IMR-90 (cell line): ENCODE measurements around the gene SLC39A11. TPM values are rescaled to one million over a fixed set of nuclear protein-coding genes. Genes with fewer than 3 reads are reported as not detected.

Experiments
- ATAC-seq: fragments of 200-7000 bp; cut with Tn5 transposase; 2 replicates; pipeline ENCODE4 v1.9.1; 2020; ENCODE audit warnings: low read depth, mild to moderate bottlenecking, moderate library complexity
- BruUV-seq: library from RNA; stranded (reverse); fragments of 400-500 nt; replicated peaks from 2 replicates; lab custom pipeline; 2021; lab: Mats Ljungman, UMichigan
- CTCF ChIA-PET: fragments of 300-600 bp; formaldehyde crosslinking; extraction: SDS; loops from one replicate; lab custom pipeline; 2021; ENCODE audit warnings: antibody characterized with exemption; lab: Yijun Ruan, JAX
- POLR2A ChIA-PET: fragments of 300-600 bp; sonication (Branson Sonifier 250); formaldehyde crosslinking; loops from one replicate; lab custom pipeline; 2022; ENCODE audit warnings: antibody characterized with exemption; ENCODE audit not compliant: unreplicated experiment; lab: Charles Lee
- DNase-seq: peaks from one replicate; pipeline ENCODE4 v3.0.0; 2013
- H2AFZ ChIP-seq: replicated peaks from 2 replicates; pipeline ENCODE3; 2013; ENCODE audit warnings: low read length, mild to moderate bottlenecking; ENCODE audit not compliant: poor library complexity
- H2AK5ac ChIP-seq: 2 replicates; pipeline ENCODE4 v1.6.1; 2013; ENCODE audit warnings: low read depth, low read length, inconsistent platforms
- H2AK9ac ChIP-seq: replicated peaks from 2 replicates; pipeline ENCODE3; 2013; ENCODE audit warnings: mild to moderate bottlenecking, low read depth, low read length, moderate library complexity; ENCODE audit not compliant: poor library complexity
- H2BK120ac ChIP-seq: 2 replicates; pipeline ENCODE4 v1.6.1; 2013; ENCODE audit warnings: low read depth, low read length, inconsistent platforms
- H2BK15ac ChIP-seq: 3 replicates; pipeline ENCODE4 v1.6.1; 2013; ENCODE audit warnings: low read depth, low read length, inconsistent platforms
- H2BK20ac ChIP-seq: 2 replicates; pipeline ENCODE4 v1.6.1; 2013; ENCODE audit warnings: low read depth, mild to moderate bottlenecking, inconsistent platforms, low read length, moderate library complexity
- H2BK5ac ChIP-seq: 2 replicates; pipeline ENCODE4 v1.6.1; 2013; ENCODE audit warnings: mild to moderate bottlenecking, low read depth, low read length, inconsistent platforms; ENCODE audit not compliant: poor library complexity, severe bottlenecking
- H3K14ac ChIP-seq: replicated peaks from 2 replicates; pipeline ENCODE4 v1.6.1; 2013; ENCODE audit warnings: low read depth, low read length, inconsistent platforms
- H3K18ac ChIP-seq: 2 replicates; pipeline ENCODE4 v1.6.1; 2013; ENCODE audit warnings: low read depth, low read length, control low read depth
- H3K23ac ChIP-seq: 2 replicates; pipeline ENCODE4 v1.6.1; 2013; ENCODE audit warnings: low read depth, low read length, inconsistent platforms
- H3K27ac ChIP-seq: 2 replicates; pipeline ENCODE4 v1.5.1; 2013; ENCODE audit warnings: mild to moderate bottlenecking, control low read depth, low read length; ENCODE audit not compliant: insufficient read depth
- H3K27me3 ChIP-seq: 2 replicates; pipeline ENCODE4 v1.6.1; 2013; ENCODE audit warnings: low read length; ENCODE audit not compliant: control insufficient read depth, insufficient read depth
- H3K36me3 ChIP-seq: 2 replicates; pipeline ENCODE4 v1.6.1; 2013; ENCODE audit warnings: low read length, mixed read lengths; ENCODE audit not compliant: control insufficient read depth, insufficient read depth
- H3K4ac ChIP-seq: 2 replicates; pipeline ENCODE4 v1.6.1; 2013; ENCODE audit warnings: low read depth, low read length, inconsistent platforms
- H3K4me1 ChIP-seq: 2 replicates; pipeline ENCODE4 v1.6.1; 2013; ENCODE audit warnings: low read length, mixed read lengths; ENCODE audit not compliant: control insufficient read depth, insufficient read depth
- H3K4me2 ChIP-seq: 2 replicates; pipeline ENCODE4 v1.6.1; 2013; ENCODE audit warnings: low read depth, mild to moderate bottlenecking, control low read depth, low read length, moderate library complexity
- H3K4me3 ChIP-seq: 2 replicates; pipeline ENCODE4 v1.5.1; 2013; ENCODE audit warnings: low read depth, mild to moderate bottlenecking, control low read depth, low read length, moderate library complexity; ENCODE audit not compliant: insufficient read depth
- H3K56ac ChIP-seq: 2 replicates; pipeline ENCODE4 v1.6.1; 2013; ENCODE audit warnings: low read length, inconsistent platforms; ENCODE audit not compliant: insufficient read depth; ENCODE audit errors: extremely low read depth
- H3K79me1 ChIP-seq, 2 experiments: 2 replicates each; pipeline ENCODE4 v1.6.1; 2013; ENCODE audit warnings: low read length in 2 of 2, inconsistent platforms in 1 of 2, low read depth in 1 of 2
- H3K9ac ChIP-seq: 2 replicates; pipeline ENCODE4 v1.6.1; 2013; ENCODE audit warnings: low read depth, low read length, control low read depth
- H3K9me1 ChIP-seq: 2 replicates; pipeline ENCODE4 v1.6.1; 2013; ENCODE audit warnings: low read length, inconsistent platforms; ENCODE audit not compliant: insufficient read depth
- H3K9me3 ChIP-seq: 2 replicates; pipeline ENCODE4 v1.6.1; 2013; ENCODE audit warnings: low read length; ENCODE audit not compliant: control insufficient read depth, insufficient read depth
- H4K20me1 ChIP-seq: 2 replicates; pipeline ENCODE4 v1.6.1; 2013; ENCODE audit warnings: low read length, inconsistent platforms; ENCODE audit not compliant: insufficient read depth
- H4K5ac ChIP-seq: 2 replicates; pipeline ENCODE4 v1.6.1; 2013; ENCODE audit warnings: mild to moderate bottlenecking, low read depth, low read length, control low read depth
- H4K8ac ChIP-seq, 2 experiments: 2 replicates each; pipeline ENCODE4 v1.6.1; 2013; ENCODE audit warnings: low read depth in 2 of 2, low read length in 2 of 2, control low read depth in 1 of 2, inconsistent platforms in 1 of 2
- H4K91ac ChIP-seq: 2 replicates; pipeline ENCODE4 v1.6.1; 2013; ENCODE audit warnings: low read depth, low read length, inconsistent platforms; ENCODE audit not compliant: insufficient read depth
- FOS ChIP-seq: fragments of 150-350 bp; IDR thresholded peaks from 2 replicates; pipeline ENCODE4 v1.6.1; 2016; ENCODE audit warnings: low read depth, low read length
- MXI1 ChIP-seq: IDR thresholded peaks from 2 replicates; pipeline ENCODE4 v1.6.1; 2012; ENCODE audit warnings: low read depth, mild to moderate bottlenecking, low read length, moderate library complexity, borderline replicate concordance
- NFE2L2 ChIP-seq: fragments of 150-350 bp; IDR thresholded peaks from 2 replicates; pipeline ENCODE4 v1.6.1; 2016; ENCODE audit warnings: low read depth, mild to moderate bottlenecking, low read length
- POLR2A ChIP-seq: IDR thresholded peaks from 2 replicates; pipeline ENCODE4 v1.6.1; 2012; ENCODE audit warnings: mild to moderate bottlenecking, low read depth, low read length
- WGBS, 2 experiments: methylation state at CpG; one replicate each; pipeline versions ENCODE4 v1.1.5 to v1.1.7; 2013; ENCODE audit warnings: missing lambda C conversion rate in 2 of 2; ENCODE audit not compliant: insufficient read length in 1 of 2; ENCODE audit errors: extremely low coverage in 2 of 2; 5-methylcytosine and 5-hydroxymethylcytosine counted together
- dilution Hi-C: fragments of 300-500 bp; cut with HindIII; formaldehyde crosslinking; loops from one replicate; pipeline ENCODE4 v1.14.3; 2018; ENCODE audit warnings: low sequenced_read_pairs; ENCODE audit not compliant: unreplicated experiment
- in situ Hi-C: fragments of 300-500 bp; cut with MboI; formaldehyde crosslinking; loops from 3 replicates; pipeline ENCODE4 v1.14.3; 2019; ENCODE audit warnings: low sequenced_read_pairs, inconsistent platforms, mixed read lengths
- intact Hi-C: fragments of 100-400 bp; cut with micrococcal nuclease; formaldehyde crosslinking; loops from 2 replicates; pipeline ENCODE4 v1.10.0; 2022
- polyA plus RNA-seq, 3 experiments: library from polyadenylated mRNA; depleted of rRNA; stranded (reverse); fragments of >200 nt; gene quantifications; 2 replicates each; pipeline ENCODE4 v1.2.3, GENCODE V29; 2012; ENCODE audit warnings: low replicate concordance in 1 of 3
- total RNA-seq: library from RNA; depleted of rRNA; stranded (reverse); fragments of >200 nt; gene quantifications from 2 replicates; pipeline ENCODE4 v1.2.3, GENCODE V29; 2012
- TF ChIP-seq, protein P1 (sequence below): fragments of 150-350 bp; IDR thresholded peaks from 2 replicates; pipeline ENCODE4 v1.6.1; 2017; ENCODE audit warnings: mild to moderate bottlenecking, antibody characterized with exemption, low read length, low read depth
- TF ChIP-seq, protein P2 (sequence below): fragments of 150-350 bp; IDR thresholded peaks from 2 replicates; pipeline ENCODE4 v1.6.1; 2016; ENCODE audit warnings: low read depth, mild to moderate bottlenecking, low read length, moderate library complexity, borderline replicate concordance

SLC39A11 gene
- total and polyA plus RNA-seq, 2 of the 4 experiments (the other 2 are of a cell fraction): 8.8 to 14.3 TPM

DNA sequence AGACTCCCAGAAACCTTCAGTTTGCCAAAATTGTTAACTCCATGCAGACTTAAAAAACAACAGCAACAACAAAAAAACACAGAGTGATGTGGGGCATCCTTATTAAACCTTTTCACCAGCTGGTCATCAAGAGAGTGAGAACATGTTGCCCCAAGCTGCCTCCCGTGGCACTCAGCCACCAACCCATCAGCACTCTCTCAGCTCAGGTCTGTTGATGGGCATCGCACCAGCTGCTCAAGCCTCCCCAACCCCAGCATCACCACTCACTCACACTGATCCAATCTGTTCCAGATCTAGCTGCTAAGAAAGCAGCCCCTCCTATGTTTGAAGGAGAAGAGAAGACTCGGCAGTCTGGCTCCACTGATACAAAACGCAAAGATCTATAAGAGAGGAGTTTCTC is 46.8 kb downstream of the SLC39A11 start:
- Histone ChIP-seq H2BK120ac (no peak overlapping the region), H3K36me3 (no peaks in the 10 kb centered on the region; the same call in 1 of the 2 replicates), H3K4me3 (no peak overlapping the region), H3K14ac (no peak overlapping the region), H3K4me2 (no peak overlapping the region), H3K23ac (no peak overlapping the region), H3K79me1 (peaks cover 0 to 4% of the 10 kb centered on the region in 2 experiments; a peak in 2 of 4 replicates), H4K8ac (no peak overlapping the region), H4K20me1 (0 out of 2 replicates have a peak, but pooled peaks cover 4% of the 10 kb centered on the region), H2BK5ac (no peak overlapping the region), H4K5ac (no peak overlapping the region), H2AFZ (no peak overlapping the region), H2BK15ac (no peak overlapping the region), H3K27ac (no peak overlapping the region), H3K9me1 (peaks cover 6% of the 10 kb centered on the region), H4K91ac (no peak overlapping the region), H2AK9ac (no peak overlapping the region), H3K9me3 (peaks cover 5% of the 10 kb centered on the region; the same call in 1 of the 2 replicates), H2AK5ac (no peak overlapping the region), H3K4ac (no peak overlapping the region), H3K9ac (no peak overlapping the region), H3K56ac (no peak overlapping the region), H2BK20ac (no peak overlapping the region), H3K27me3 (no peaks in the 10 kb centered on the region), H3K18ac (no peak overlapping the region), H3K4me1 (peaks cover 9% of the 10 kb centered on the region)
- ChIA-PET POLR2A (no interaction called here), CTCF (no interaction called here)
- intact Hi-C loops (no loop called here), dilution Hi-C loops (no loop called here), in situ Hi-C loops (no loop called here)
- WGBS, 2 experiments: no CpG with 5 or more reads among the region's 4 CpGs
- no TSS peak for BruUV-seq
- TF ChIP-seq NFE2L2: no peak
- TF ChIP-seq MXI1: no peak
- TF ChIP-seq, protein P1, sequence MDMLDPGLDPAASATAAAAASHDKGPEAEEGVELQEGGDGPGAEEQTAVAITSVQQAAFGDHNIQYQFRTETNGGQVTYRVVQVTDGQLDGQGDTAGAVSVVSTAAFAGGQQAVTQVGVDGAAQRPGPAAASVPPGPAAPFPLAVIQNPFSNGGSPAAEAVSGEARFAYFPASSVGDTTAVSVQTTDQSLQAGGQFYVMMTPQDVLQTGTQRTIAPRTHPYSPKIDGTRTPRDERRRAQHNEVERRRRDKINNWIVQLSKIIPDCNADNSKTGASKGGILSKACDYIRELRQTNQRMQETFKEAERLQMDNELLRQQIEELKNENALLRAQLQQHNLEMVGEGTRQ: no peak
- TF ChIP-seq FOS: no peak
- no peak for TF ChIP-seq POLR2A
- TF ChIP-seq, protein P2, sequence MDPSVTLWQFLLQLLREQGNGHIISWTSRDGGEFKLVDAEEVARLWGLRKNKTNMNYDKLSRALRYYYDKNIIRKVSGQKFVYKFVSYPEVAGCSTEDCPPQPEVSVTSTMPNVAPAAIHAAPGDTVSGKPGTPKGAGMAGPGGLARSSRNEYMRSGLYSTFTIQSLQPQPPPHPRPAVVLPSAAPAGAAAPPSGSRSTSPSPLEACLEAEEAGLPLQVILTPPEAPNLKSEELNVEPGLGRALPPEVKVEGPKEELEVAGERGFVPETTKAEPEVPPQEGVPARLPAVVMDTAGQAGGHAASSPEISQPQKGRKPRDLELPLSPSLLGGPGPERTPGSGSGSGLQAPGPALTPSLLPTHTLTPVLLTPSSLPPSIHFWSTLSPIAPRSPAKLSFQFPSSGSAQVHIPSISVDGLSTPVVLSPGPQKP: no peak
- no peak for ATAC-seq
- DNase-seq: no peak
